ENCODE measurements around the gene SH3D19. TPM values are rescaled to one million over a fixed set of nuclear protein-coding genes. Genes with fewer than 3 reads are reported as not detected.

SH3D19 gene
- total RNA-seq, 1 experiment from 2014 or later: 29.7 TPM

DNA sequence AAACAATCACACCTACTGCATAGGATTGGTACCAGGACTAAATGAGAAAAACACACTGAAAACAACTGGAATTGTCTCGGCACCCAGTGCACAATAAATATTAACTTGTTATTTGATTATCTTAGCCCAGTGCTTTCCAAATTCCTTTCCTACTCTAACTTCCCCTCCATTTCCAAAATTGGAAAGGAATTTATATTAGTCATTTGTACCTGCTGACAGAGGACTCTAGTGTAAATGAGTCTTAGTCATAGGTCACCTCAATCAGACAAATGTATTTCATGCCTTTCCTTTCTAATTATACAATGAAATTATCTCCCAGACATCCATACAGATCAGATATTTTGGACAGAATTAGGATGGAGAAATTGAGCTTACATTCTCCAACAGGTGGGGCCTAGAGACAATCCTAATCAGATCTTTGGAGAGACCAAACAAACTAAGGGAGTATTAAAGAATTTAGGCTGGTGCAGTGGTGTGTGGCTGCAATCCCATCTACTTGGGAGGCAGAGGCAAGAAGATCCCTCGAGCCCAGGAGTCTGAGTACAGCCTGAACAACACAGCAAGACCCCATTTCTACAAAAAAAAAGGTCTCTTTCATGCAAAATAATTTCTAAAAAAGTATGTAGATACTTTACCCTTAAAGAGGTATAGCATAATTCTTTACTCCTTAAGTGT, 10.1 kb downstream of the SH3D19 start:
- no peaks in the 10 kb centered on the region for H3K23me2 ChIP-seq (ENCODE audit: insufficient read length, low read depth, low read length, poor library complexity, severe bottlenecking)
- H2BK120ac ChIP-seq (ENCODE audit: low read depth, low read length, poor library complexity, severe bottlenecking): no peak overlapping the region
- TF ChIP-seq, protein P1, sequence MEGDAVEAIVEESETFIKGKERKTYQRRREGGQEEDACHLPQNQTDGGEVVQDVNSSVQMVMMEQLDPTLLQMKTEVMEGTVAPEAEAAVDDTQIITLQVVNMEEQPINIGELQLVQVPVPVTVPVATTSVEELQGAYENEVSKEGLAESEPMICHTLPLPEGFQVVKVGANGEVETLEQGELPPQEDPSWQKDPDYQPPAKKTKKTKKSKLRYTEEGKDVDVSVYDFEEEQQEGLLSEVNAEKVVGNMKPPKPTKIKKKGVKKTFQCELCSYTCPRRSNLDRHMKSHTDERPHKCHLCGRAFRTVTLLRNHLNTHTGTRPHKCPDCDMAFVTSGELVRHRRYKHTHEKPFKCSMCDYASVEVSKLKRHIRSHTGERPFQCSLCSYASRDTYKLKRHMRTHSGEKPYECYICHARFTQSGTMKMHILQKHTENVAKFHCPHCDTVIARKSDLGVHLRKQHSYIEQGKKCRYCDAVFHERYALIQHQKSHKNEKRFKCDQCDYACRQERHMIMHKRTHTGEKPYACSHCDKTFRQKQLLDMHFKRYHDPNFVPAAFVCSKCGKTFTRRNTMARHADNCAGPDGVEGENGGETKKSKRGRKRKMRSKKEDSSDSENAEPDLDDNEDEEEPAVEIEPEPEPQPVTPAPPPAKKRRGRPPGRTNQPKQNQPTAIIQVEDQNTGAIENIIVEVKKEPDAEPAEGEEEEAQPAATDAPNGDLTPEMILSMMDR (conservative IDR thresholded peaks at IDR 0.05): no peak
- H2AFZ ChIP-seq (ENCODE audit: low read length): no peak overlapping the region
- no peak overlapping the region for H2AK5ac ChIP-seq (ENCODE audit: insufficient read length, low read length)
- no peak overlapping the region for H3K14ac ChIP-seq (ENCODE audit: insufficient read depth, low read length)
- no peak for DNase-seq
- no peak overlapping the region for H3K4me3 Mint-ChIP-seq
- no peak overlapping the region for H3K18ac ChIP-seq (ENCODE audit: insufficient read length, low read depth, low read length)
- H3K4ac ChIP-seq (ENCODE audit: low read depth, low read length): no peak overlapping the region
- H3K9me3 Mint-ChIP-seq: peaks cover 0 to 3% of the 10 kb centered on the region in 2 experiments; a peak in 1 of 5 replicates
- no peaks in the 10 kb centered on the region for H3K79me1 ChIP-seq (ENCODE audit: insufficient read depth, low read depth, low read length, poor library complexity, severe bottlenecking)
- no peak overlapping the region for H3K27ac ChIP-seq (ENCODE audit: insufficient read length, low read depth, low read length)
- H3K27ac Mint-ChIP-seq: peak overlapping the region in 1 of 3 experiments; percentile 3; a peak in 1 of 7 replicates
- H2BK15ac ChIP-seq (ENCODE audit: low read depth, low read length): no peak overlapping the region
- H2BK12ac ChIP-seq (ENCODE audit: insufficient read length, low read depth, low read length): no peak overlapping the region
- peaks cover 32 to 33% of the 10 kb centered on the region in 2 experiments for H3K4me1 Mint-ChIP-seq
- no peak overlapping the region for H2BK5ac ChIP-seq (ENCODE audit: insufficient read length, low read length)
- H3K23ac ChIP-seq (ENCODE audit: insufficient read length, low read depth, low read length): no peak overlapping the region
- H2BK20ac ChIP-seq (ENCODE audit: low read depth, low read length, poor library complexity, severe bottlenecking): no peak overlapping the region
- peaks cover 5% of the 10 kb centered on the region; the same call in 1 of the 2 replicates for H3K4me1 ChIP-seq (ENCODE audit: insufficient read depth, low read length)
- no peak overlapping the region for H3K9ac ChIP-seq (ENCODE audit: extremely low read depth, insufficient read length, low read length)
- WGBS (ENCODE audit: extremely low coverage, insufficient read length, low lambda C conversion rate): no CpG with 5 or more reads among the region's 2 CpGs
- H3K27me3 Mint-ChIP-seq (ENCODE audit: low read depth): no peaks in the 10 kb centered on the region
- H3K56ac ChIP-seq (ENCODE audit: insufficient read length, low read depth, low read length): no peak overlapping the region
- no peak overlapping the region for H4K5ac ChIP-seq (ENCODE audit: insufficient read length, low read depth, low read length)
- no peaks in the 10 kb centered on the region for H4K20me1 ChIP-seq (ENCODE audit: control insufficient read depth, insufficient read depth, insufficient read length)
- peaks cover 3 to 15% (median 8%) of the 10 kb centered on the region in 3 experiments; a peak in 6 of 7 replicates for H3K36me3 Mint-ChIP-seq (ENCODE audit: insufficient read depth in 1 of 3, low read depth in 3 of 3)
- H3K27me3 ChIP-seq (ENCODE audit: insufficient read depth, low read length): no peaks in the 10 kb centered on the region
- H3K4me2 ChIP-seq (ENCODE audit: insufficient read depth, insufficient read length, low read length): no peak overlapping the region
- H4K91ac ChIP-seq (ENCODE audit: insufficient read length, low read depth, low read length): no peak overlapping the region
- H3K9me3 ChIP-seq (ENCODE audit: control insufficient read depth, low read depth, low read length): no peaks in the 10 kb centered on the region
- no peak overlapping the region for H4K8ac ChIP-seq (replicated peaks; ENCODE audit: insufficient read length, low read depth, low read length)
- H3T11ph ChIP-seq (ENCODE audit: low read length): no peak overlapping the region
- peaks cover 33% of the 10 kb centered on the region; the same call in 1 of the 2 replicates for H3K79me2 ChIP-seq (ENCODE audit: insufficient read depth, low read length)

All from H9 (cell line).